B cell (primary cell): Measurements from ENCODE around the gene EPB41L4B. TPM values are rescaled to one million over a fixed set of nuclear protein-coding genes. Genes with fewer than 3 reads are reported as not detected.

Experiments used
- ATAC-seq: fragments of 200-7000 bp; cut with Tn5 transposase; one replicate; pipeline ENCODE4 v1.10.0; 2021; ENCODE audit warnings: low read depth, mild to moderate bottlenecking, moderate number of reproducible peaks, moderate library complexity
- CTCF ChIA-PET: fragments of 350-600 bp; sonication (Branson Sonifier 250); formaldehyde crosslinking; loops from one replicate; lab custom pipeline; 2021; ENCODE audit warnings: antibody characterized with exemption, inconsistent platforms; lab: Charles Lee
- POLR2A ChIA-PET: fragments of 350-600 bp; sonication (Branson Sonifier 250); formaldehyde crosslinking; loops from one replicate; lab custom pipeline; 2021; ENCODE audit warnings: antibody characterized with exemption; lab: Charles Lee
- DNase-seq: peaks from one replicate; pipeline ENCODE4 v3.0.0; 2013
- H2AFZ ChIP-seq: 2 replicates; pipeline ENCODE4 v1.6.1; 2012; ENCODE audit warnings: mild to moderate bottlenecking, low read depth, low read length; ENCODE audit not compliant: insufficient read depth, poor library complexity, severe bottlenecking
- H3K27ac ChIP-seq, 2 donors: 1 replicate in 1 of 2; 2 replicates in 1 of 2; pipeline ENCODE4 v1.5.1; 2012 to 2013; ENCODE audit warnings: low read length in 2 of 2, mild to moderate bottlenecking in 2 of 2, moderate library complexity in 1 of 2
- H3K27me3 ChIP-seq, 4 experiments: fragments of 200-600 bp in 1 of 4; sonication (generic) in 1 of 4; replicated peaks in 1 of 4; 1 replicate in 2 of 4; 2 replicates in 2 of 4; pipeline versions ENCODE4 v1.6.1 to v1.7.0; 2013 to 2016; ENCODE audit warnings: low read length in 3 of 4, mild to moderate bottlenecking in 2 of 4, mixed read lengths in 1 of 4, moderate library complexity in 1 of 4; ENCODE audit not compliant: insufficient read depth in 4 of 4, control insufficient read depth in 3 of 4; ENCODE audit errors: control extremely low read depth in 1 of 4
- H3K36me3 ChIP-seq, 2 experiments: replicated peaks in 1 of 2; 1 replicate in 1 of 2; 2 replicates in 1 of 2; pipeline versions ENCODE4 v1.6.1 to v1.7.1; 2013; ENCODE audit warnings: low read length in 1 of 2; ENCODE audit not compliant: insufficient read depth in 2 of 2, control insufficient read depth in 1 of 2; ENCODE audit errors: control extremely low read depth in 1 of 2, extremely low read depth in 1 of 2
- H3K4me1 ChIP-seq, 2 donors: fragments of 200-600 bp in 1 of 2; sonication (generic) in 1 of 2; 1 replicate in 1 of 2; 2 replicates in 1 of 2; pipeline versions ENCODE4 v1.5.1 to v1.6.1; 2013 to 2017; ENCODE audit warnings: low read length in 2 of 2; ENCODE audit not compliant: control insufficient read depth in 2 of 2, insufficient read depth in 2 of 2
- H3K4me2 ChIP-seq: replicated peaks from 2 replicates; pipeline ENCODE3; 2012; ENCODE audit warnings: mild to moderate bottlenecking, low read depth, low read length; ENCODE audit not compliant: poor library complexity, severe bottlenecking
- H3K4me3 ChIP-seq, 5 experiments: fragments of 200-600 bp in 1 of 5; sonication (generic) in 1 of 5; 1 replicate in 3 of 5; 2 replicates in 2 of 5; pipeline versions ENCODE4 v1.5.1 to v1.7.0; 2011 to 2016; ENCODE audit warnings: low read length in 4 of 5, mild to moderate bottlenecking in 4 of 5, low read depth in 2 of 5, control low read depth in 1 of 5, moderate library complexity in 1 of 5; ENCODE audit not compliant: insufficient read depth in 1 of 5; ENCODE audit errors: control extremely low read depth in 1 of 5, extremely low read depth in 1 of 5
- H3K79me2 ChIP-seq: fragments of 200-600 bp; sonication (generic); one replicate; pipeline ENCODE4 v1.6.0; 2016; ENCODE audit warnings: low read length; ENCODE audit not compliant: control insufficient read depth, insufficient read depth
- H3K9ac ChIP-seq: fragments of 200-600 bp; sonication (generic); 2 replicates; pipeline ENCODE4 v1.6.1; 2017; ENCODE audit warnings: mild to moderate bottlenecking, low read length, moderate library complexity
- H3K9me3 ChIP-seq, 3 donors: one replicate each; pipeline versions ENCODE4 v1.6.1 to v1.7.1; 2013; ENCODE audit warnings: low read length in 2 of 3; ENCODE audit not compliant: control insufficient read depth in 2 of 3, insufficient read depth in 1 of 3; ENCODE audit errors: control extremely low read depth in 1 of 3
- H4K20me1 ChIP-seq: 2 replicates; pipeline ENCODE4 v1.6.0; 2012; ENCODE audit warnings: mild to moderate bottlenecking, low read length; ENCODE audit not compliant: insufficient read depth, control insufficient read depth, poor library complexity, severe bottlenecking
- H3K27ac Mint-ChIP-seq: one replicate; pipeline ENCODE4 v1.8.0; 2021; ENCODE audit warnings: mixed read lengths
- H3K27me3 Mint-ChIP-seq: one replicate; pipeline ENCODE4 v1.8.0; 2021; ENCODE audit warnings: mixed read lengths
- H3K4me1 Mint-ChIP-seq: one replicate; pipeline ENCODE4 v1.8.0; 2021; ENCODE audit warnings: mixed read lengths
- H3K4me3 Mint-ChIP-seq: one replicate; pipeline ENCODE4 v1.8.0; 2021; ENCODE audit warnings: mixed read lengths
- H3K9me3 Mint-ChIP-seq: one replicate; pipeline ENCODE4 v1.8.0; 2022; ENCODE audit warnings: mixed read lengths; ENCODE audit not compliant: insufficient read depth
- CTCF ChIP-seq: fragments of 200-600 bp; IDR thresholded peaks from one replicate; pipeline ENCODE4 v1.8.0; 2022; ENCODE audit warnings: antibody characterized with exemption, mild to moderate bottlenecking
- EZH2 ChIP-seq: IDR thresholded peaks from 2 replicates; pipeline ENCODE4 v1.6.1; 2012; ENCODE audit warnings: borderline replicate concordance, low read depth, mild to moderate bottlenecking, moderate library complexity, low read length; ENCODE audit not compliant: insufficient read depth, poor library complexity, severe bottlenecking
- WGBS: methylation state at CpG from one replicate; pipeline ENCODE4 v1.1.5; 2013; ENCODE audit warnings: missing lambda C conversion rate; ENCODE audit not compliant: insufficient coverage; 5-methylcytosine and 5-hydroxymethylcytosine counted together
- intact Hi-C: fragments of 100-400 bp; cut with micrococcal nuclease; formaldehyde crosslinking; loops from one replicate; pipeline ENCODE4 v1.10.0; 2022
- polyA plus RNA-seq: library from polyadenylated mRNA; depleted of rRNA; stranded (reverse); fragments of >200 nt; gene quantifications from 2 replicates; pipeline ENCODE4 v1.2.3, GENCODE V29; 2012
- total RNA-seq, 2 donors: library from RNA; stranded (reverse); fragments of 120-200 nt in 1 of 2; gene quantifications; 1 replicate in 1 of 2; 2 replicates in 1 of 2; pipeline versions ENCODE4 v1.2.3 to v1.2.4, GENCODE V29; 2013 to 2022

The EPB41L4B gene
- total and polyA plus RNA-seq, 2 donors (not counting 1 experiment from before 2014, with no cell fraction given) = 2.9 TPM; not detected in 1

GRCh38 chr9:109176386-109176785 is 144.5 kb downstream of the EPB41L4B start:
- DNase-seq (no peak), ATAC-seq (no peak)
- H4K20me1 ChIP-seq = no peaks in the 10 kb centered on the region
- H3K4me3 ChIP-seq = no peak overlapping the region
- H3K36me3 ChIP-seq = no peaks in the 10 kb centered on the region
- H3K79me2 ChIP-seq = no peaks in the 10 kb centered on the region
- Mint-ChIP-seq H3K27ac (no peak overlapping the region), H3K27me3 (peaks cover 18% of the 10 kb centered on the region), H3K9me3 (no peaks in the 10 kb centered on the region), H3K4me1 (no peaks in the 10 kb centered on the region), H3K4me3 (no peak overlapping the region)
- WGBS = 90% methylated on average over 6 of the region's 8 CpGs
- no peak overlapping the region for H3K27ac ChIP-seq
- ChIA-PET POLR2A (no interaction called here), CTCF (no interaction called here)
- intact Hi-C loops = no loop called here
- TF ChIP-seq EZH2 (no peak), CTCF (no peak)
- H3K4me1 ChIP-seq = no peaks in the 10 kb centered on the region
- no peak overlapping the region for H2AFZ ChIP-seq
- no peaks in the 10 kb centered on the region for H3K9me3 ChIP-seq
- H3K9ac ChIP-seq = no peak overlapping the region
- no peak overlapping the region for H3K4me2 ChIP-seq
- H3K27me3 ChIP-seq = peaks cover 0 to 8% (median 6%) of the 10 kb centered on the region in 4 experiments

GRCh38 chr9:109172935-109173334 is 147.9 kb downstream of the EPB41L4B start:
- Mint-ChIP-seq H3K27ac (no peak overlapping the region), H3K9me3 (no peaks in the 10 kb centered on the region), H3K4me3 (no peak overlapping the region), H3K4me1 (no peaks in the 10 kb centered on the region), H3K27me3 (peaks cover 24% of the 10 kb centered on the region)
- Histone ChIP-seq H3K4me1 (no peaks in the 10 kb centered on the region), H4K20me1 (no peaks in the 10 kb centered on the region), H3K9me3 (no peaks in the 10 kb centered on the region), H3K27ac (no peak overlapping the region), H3K27me3 (peaks cover 0 to 23% (median 8%) of the 10 kb centered on the region in 4 experiments), H2AFZ (no peak overlapping the region), H3K4me3 (no peak overlapping the region), H3K79me2 (no peaks in the 10 kb centered on the region), H3K4me2 (no peak overlapping the region), H3K36me3 (no peaks in the 10 kb centered on the region), H3K9ac (no peak overlapping the region)
- CTCF ChIA-PET = no interaction called here
- ATAC-seq (no peak), DNase-seq (no peak)
- POLR2A ChIA-PET = no interaction called here
- 100% methylated on average over 1 of the region's 1 CpG for WGBS
- TF ChIP-seq EZH2 (no peak), CTCF (no peak)
- intact Hi-C loops = no loop called here
